K562 (cell line): ENCODE measurements around the gene ZNF546. TPM values are rescaled to one million over a fixed set of nuclear protein-coding genes. Genes with fewer than 3 reads are reported as not detected.

Experiments used
- ARHGAP35 ChIP-seq: fragments of 450-650 bp; IDR thresholded peaks from 2 replicates; pipeline ENCODE4 v1.6.1; 2018; ENCODE audit not compliant: partially characterized antibody
- ATF7 ChIP-seq: fragments of 450-650 bp; IDR thresholded peaks from 2 replicates; pipeline ENCODE4 v1.7.1; 2014; ENCODE audit warnings: mild to moderate bottlenecking, moderate library complexity
- CBX5 ChIP-seq: IDR thresholded peaks from 2 replicates; pipeline ENCODE4 v1.6.1; 2014; ENCODE audit warnings: low read depth, borderline replicate concordance
- CC2D1A ChIP-seq: fragments of 450-650 bp; IDR thresholded peaks from 2 replicates; pipeline ENCODE4 v1.6.1; 2017; ENCODE audit warnings: mild to moderate bottlenecking
- FOXJ2 ChIP-seq: fragments of 200-800 bp; sonication (Bioruptor generic); IDR thresholded peaks from 2 replicates; pipeline ENCODE4 v1.6.1; 2016; ENCODE audit warnings: missing genetic modification characterization, missing compliant biosample characterization
- JUNB ChIP-seq: fragments of 450-650 bp; formaldehyde crosslinking; conservative IDR thresholded peaks from 2 replicates; pipeline ENCODE4 v1.4.0; 2020; ENCODE audit warnings: mild to moderate bottlenecking
- MAFG ChIP-seq: fragments of 450-650 bp; conservative IDR thresholded peaks from 2 replicates; pipeline ENCODE4 v1.6.1; 2016; ENCODE audit warnings: missing genetic modification characterization, missing compliant biosample characterization
- MXI1 ChIP-seq: IDR thresholded peaks from 2 replicates; pipeline ENCODE4 v1.6.1; 2011; ENCODE audit warnings: low read depth, mild to moderate bottlenecking, improper control_type of control experiment, low read length
- PHF20 ChIP-seq: fragments of 450-650 bp; IDR thresholded peaks from 2 replicates; pipeline ENCODE4 v1.6.1; 2018; ENCODE audit not compliant: partially characterized antibody
- PHF21A ChIP-seq: fragments of 450-650 bp; IDR thresholded peaks from 2 replicates; pipeline ENCODE4 v1.6.1; 2017; ENCODE audit warnings: low read depth, borderline replicate concordance
- RBM25 ChIP-seq: fragments of 200-400 bp; formaldehyde crosslinking; IDR thresholded peaks from 2 replicates; pipeline ENCODE4 v1.6.1; 2018; ENCODE audit warnings: low read length, low read depth, moderate library complexity; ENCODE audit not compliant: severe bottlenecking
- RNF2 ChIP-seq: sonication (generic); IDR thresholded peaks from 2 replicates; pipeline ENCODE4 v1.6.1; 2016
- ZFX ChIP-seq: sonication (generic); formaldehyde crosslinking; IDR thresholded peaks from 2 replicates; pipeline ENCODE4 v1.8.0; 2022; ENCODE audit warnings: mild to moderate bottlenecking, missing genetic modification reagents, moderate library complexity
- ZNF197 ChIP-seq: fragments of 200-800 bp; sonication (Bioruptor generic); IDR thresholded peaks from 2 replicates; pipeline ENCODE4 v1.6.1; 2016; ENCODE audit warnings: low read depth, missing genetic modification characterization, missing compliant biosample characterization
- ZNF239 ChIP-seq: fragments of 250-450 bp; sonication (Bioruptor Pico); IDR thresholded peaks from 2 replicates; pipeline ENCODE4 v1.4.0; 2020; ENCODE audit warnings: mild to moderate bottlenecking
- polyA plus RNA-seq, 8 experiments: library from polyadenylated mRNA; depleted of rRNA in 4 of 8; stranded (reverse) in 5 of 8; unstranded in 3 of 8; fragments of >200 nt; fragmentation: Nextera tagmentation in 2 of 8; fragmentation: Illumina TruSeq in 1 of 8; extraction: Ambion mirVana in 2 of 8; extraction: Trizol in 1 of 8; gene quantifications; 2 replicates each; pipeline versions ENCODE4 v1.2.1 to v1.2.3, GENCODE V29; 2011 to 2014; ENCODE audit warnings: inconsistent platforms in 1 of 8, missing spikeins in 1 of 8
- total RNA-seq, 7 experiments: library from RNA; depleted of rRNA in 6 of 7; stranded (reverse); fragments of >200 nt in 6 of 7; fragmentation: Illumina TruSeq in 2 of 7; extraction: Trizol in 2 of 7; gene quantifications; 2 replicates each; pipeline versions ENCODE4 v1.2.1 to v1.2.3, GENCODE V29; 2011 to 2021; ENCODE audit warnings: low replicate concordance in 1 of 7
- TF ChIP-seq, protein P1 (sequence below): fragments of 450-650 bp; IDR thresholded peaks from 2 replicates; pipeline ENCODE4 v1.6.1; 2016; ENCODE audit warnings: low read depth
- TF ChIP-seq, protein P2 (sequence below): fragments of 250-450 bp; sonication (Bioruptor Pico); IDR thresholded peaks from 2 replicates; pipeline ENCODE4 v1.9.0; 2021; ENCODE audit warnings: mild to moderate bottlenecking
- TF ChIP-seq, protein P3 (sequence below): fragments of 150-350 bp; IDR thresholded peaks from 2 replicates; pipeline ENCODE4 v1.6.1; 2014; ENCODE audit warnings: low read depth, mild to moderate bottlenecking, low read length, borderline replicate concordance

The ZNF546 gene
- total and polyA plus RNA-seq, 9 of the 15 experiments (the other 6 are each of a cell fraction or from before 2014, with no cell fraction given), result 0.73 to 5.1 (median 2.2) TPM

DNA sequence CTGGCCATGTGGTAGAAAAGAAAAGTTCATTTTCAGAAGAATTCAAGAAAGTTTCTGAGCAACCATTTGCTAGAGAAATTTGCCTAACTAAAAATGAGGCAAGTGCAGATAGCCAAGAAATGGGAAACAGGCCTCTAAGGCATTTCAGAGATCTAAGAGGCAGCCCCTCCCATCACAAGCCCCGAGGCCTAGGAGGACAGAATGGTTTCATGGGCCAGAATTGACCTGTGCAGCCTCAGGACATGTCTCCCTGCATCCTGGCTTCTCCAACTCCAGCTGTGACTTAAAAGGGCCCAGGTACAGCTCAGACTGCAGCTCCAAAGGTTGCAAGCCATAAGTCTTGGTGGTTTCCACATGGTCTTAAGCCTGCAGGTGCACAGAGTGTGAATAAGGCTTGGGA lies 3.3 kb upstream of the ZNF546 start (continued):
- TF ChIP-seq CC2D1A (no peak), ZFX (CRISPR knock-in tag) (no peak), ZNF239 (CRISPR knock-in tag) (no peak), MAFG (tag) (no peak), ZNF197 (no peak), ARHGAP35 (no peak), PHF20 (no peak), RBM25 (no peak), RNF2 (no peak), FOXJ2 (tag) (no peak), JUNB (CRISPR knock-in tag) (no peak), MXI1 (no peak), ATF7 (no peak), PHF21A (no peak), CBX5 (peak; percentile 58; the same call in 1 of the 2 replicates)
- TF ChIP-seq, protein P1, sequence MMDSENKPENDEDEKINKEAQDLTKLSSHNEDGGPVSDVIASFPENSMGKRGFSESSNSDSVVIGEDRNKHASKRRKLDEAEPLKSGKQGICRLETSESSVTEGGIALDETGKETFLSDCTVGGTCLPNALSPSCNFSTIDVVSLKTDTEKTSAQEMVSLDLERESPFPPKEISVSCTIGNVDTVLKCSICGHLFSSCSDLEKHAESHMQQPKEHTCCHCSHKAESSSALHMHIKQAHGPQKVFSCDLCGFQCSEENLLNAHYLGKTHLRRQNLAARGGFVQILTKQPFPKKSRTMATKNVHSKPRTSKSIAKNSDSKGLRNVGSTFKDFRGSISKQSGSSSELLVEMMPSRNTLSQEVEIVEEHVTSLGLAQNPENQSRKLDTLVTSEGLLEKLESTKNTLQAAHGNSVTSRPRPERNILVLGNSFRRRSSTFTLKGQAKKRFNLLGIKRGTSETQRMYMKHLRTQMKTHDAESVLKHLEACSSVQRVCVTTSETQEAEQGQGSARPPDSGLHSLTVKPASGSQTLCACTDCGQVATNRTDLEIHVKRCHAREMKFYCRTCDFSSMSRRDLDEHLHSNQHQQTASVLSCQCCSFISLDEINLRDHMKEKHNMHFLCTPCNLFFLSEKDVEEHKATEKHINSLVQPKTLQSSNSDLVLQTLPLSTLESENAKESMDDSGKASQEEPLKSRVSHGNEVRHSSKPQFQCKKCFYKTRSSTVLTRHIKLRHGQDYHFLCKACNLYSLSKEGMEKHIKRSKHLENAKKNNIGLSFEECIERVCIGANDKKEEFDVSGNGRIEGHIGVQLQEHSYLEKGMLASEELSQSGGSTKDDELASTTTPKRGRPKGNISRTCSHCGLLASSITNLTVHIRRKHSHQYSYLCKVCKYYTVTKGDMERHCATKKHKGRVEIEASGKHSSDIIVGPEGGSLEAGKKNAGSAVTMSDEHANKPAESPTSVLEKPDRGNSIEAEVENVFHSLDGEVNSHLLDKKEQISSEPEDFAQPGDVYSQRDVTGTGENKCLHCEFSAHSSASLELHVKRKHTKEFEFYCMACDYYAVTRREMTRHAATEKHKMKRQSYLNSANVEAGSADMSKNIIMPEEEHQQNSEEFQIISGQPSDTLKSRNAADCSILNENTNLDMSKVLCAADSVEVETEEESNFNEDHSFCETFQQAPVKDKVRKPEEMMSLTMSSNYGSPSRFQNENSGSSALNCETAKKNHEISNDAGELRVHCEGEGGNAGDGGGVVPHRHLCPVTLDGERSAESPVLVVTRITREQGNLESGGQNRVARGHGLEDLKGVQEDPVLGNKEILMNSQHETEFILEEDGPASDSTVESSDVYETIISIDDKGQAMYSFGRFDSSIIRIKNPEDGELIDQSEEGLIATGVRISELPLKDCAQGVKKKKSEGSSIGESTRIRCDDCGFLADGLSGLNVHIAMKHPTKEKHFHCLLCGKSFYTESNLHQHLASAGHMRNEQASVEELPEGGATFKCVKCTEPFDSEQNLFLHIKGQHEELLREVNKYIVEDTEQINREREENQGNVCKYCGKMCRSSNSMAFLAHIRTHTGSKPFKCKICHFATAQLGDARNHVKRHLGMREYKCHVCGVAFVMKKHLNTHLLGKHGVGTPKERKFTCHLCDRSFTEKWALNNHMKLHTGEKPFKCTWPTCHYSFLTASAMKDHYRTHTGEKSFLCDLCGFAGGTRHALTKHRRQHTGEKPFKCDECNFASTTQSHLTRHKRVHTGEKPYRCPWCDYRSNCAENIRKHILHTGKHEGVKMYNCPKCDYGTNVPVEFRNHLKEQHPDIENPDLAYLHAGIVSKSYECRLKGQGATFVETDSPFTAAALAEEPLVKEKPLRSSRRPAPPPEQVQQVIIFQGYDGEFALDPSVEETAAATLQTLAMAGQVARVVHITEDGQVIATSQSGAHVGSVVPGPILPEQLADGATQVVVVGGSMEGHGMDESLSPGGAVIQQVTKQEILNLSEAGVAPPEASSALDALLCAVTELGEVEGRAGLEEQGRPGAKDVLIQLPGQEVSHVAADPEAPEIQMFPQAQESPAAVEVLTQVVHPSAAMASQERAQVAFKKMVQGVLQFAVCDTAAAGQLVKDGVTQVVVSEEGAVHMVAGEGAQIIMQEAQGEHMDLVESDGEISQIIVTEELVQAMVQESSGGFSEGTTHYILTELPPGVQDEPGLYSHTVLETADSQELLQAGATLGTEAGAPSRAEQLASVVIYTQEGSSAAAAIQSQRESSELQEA, result no peak
- TF ChIP-seq, protein P2, sequence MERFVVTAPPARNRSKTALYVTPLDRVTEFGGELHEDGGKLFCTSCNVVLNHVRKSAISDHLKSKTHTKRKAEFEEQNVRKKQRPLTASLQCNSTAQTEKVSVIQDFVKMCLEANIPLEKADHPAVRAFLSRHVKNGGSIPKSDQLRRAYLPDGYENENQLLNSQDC (CRISPR knock-in tag), result no peak
- TF ChIP-seq, protein P3, sequence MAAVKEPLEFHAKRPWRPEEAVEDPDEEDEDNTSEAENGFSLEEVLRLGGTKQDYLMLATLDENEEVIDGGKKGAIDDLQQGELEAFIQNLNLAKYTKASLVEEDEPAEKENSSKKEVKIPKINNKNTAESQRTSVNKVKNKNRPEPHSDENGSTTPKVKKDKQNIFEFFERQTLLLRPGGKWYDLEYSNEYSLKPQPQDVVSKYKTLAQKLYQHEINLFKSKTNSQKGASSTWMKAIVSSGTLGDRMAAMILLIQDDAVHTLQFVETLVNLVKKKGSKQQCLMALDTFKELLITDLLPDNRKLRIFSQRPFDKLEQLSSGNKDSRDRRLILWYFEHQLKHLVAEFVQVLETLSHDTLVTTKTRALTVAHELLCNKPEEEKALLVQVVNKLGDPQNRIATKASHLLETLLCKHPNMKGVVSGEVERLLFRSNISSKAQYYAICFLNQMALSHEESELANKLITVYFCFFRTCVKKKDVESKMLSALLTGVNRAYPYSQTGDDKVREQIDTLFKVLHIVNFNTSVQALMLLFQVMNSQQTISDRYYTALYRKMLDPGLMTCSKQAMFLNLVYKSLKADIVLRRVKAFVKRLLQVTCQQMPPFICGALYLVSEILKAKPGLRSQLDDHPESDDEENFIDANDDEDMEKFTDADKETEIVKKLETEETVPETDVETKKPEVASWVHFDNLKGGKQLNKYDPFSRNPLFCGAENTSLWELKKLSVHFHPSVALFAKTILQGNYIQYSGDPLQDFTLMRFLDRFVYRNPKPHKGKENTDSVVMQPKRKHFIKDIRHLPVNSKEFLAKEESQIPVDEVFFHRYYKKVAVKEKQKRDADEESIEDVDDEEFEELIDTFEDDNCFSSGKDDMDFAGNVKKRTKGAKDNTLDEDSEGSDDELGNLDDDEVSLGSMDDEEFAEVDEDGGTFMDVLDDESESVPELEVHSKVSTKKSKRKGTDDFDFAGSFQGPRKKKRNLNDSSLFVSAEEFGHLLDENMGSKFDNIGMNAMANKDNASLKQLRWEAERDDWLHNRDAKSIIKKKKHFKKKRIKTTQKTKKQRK, result 0 out of 2 replicates have a peak, but pooled peaks have one; percentile 33
